Glutamatergic neuron (in vitro differentiated cells): ENCODE measurements around the gene IQGAP3. TPM values are rescaled to one million over a fixed set of nuclear protein-coding genes. Genes with fewer than 3 reads are reported as not detected.

ENCODE experiments used
- DNase-seq: peaks from one replicate; pipeline ENCODE4 v3.0.0; 2022
- H3K27ac Mint-ChIP-seq: one replicate; pipeline ENCODE4 v1.8.0; 2020; ENCODE audit warnings: mild to moderate bottlenecking, mixed read lengths, inconsistent platforms; ENCODE audit not compliant: unreplicated experiment
- H3K27me3 Mint-ChIP-seq: one replicate; pipeline ENCODE4 v1.8.0; 2020; ENCODE audit warnings: mild to moderate bottlenecking, moderate library complexity, mixed read lengths, inconsistent platforms; ENCODE audit not compliant: unreplicated experiment
- H3K36me3 Mint-ChIP-seq: one replicate; pipeline ENCODE4 v1.8.0; 2020; ENCODE audit warnings: mild to moderate bottlenecking, mixed read lengths, inconsistent platforms; ENCODE audit not compliant: unreplicated experiment
- H3K4me1 Mint-ChIP-seq: one replicate; pipeline ENCODE4 v1.8.0; 2020; ENCODE audit warnings: mild to moderate bottlenecking, low read depth, mixed read lengths, inconsistent platforms; ENCODE audit not compliant: unreplicated experiment
- H3K4me3 Mint-ChIP-seq: one replicate; pipeline ENCODE4 v1.8.0; 2020; ENCODE audit warnings: mild to moderate bottlenecking, mixed read lengths, inconsistent platforms; ENCODE audit not compliant: unreplicated experiment
- H3K9me3 Mint-ChIP-seq: one replicate; pipeline ENCODE4 v1.8.0; 2020; ENCODE audit warnings: mild to moderate bottlenecking, moderate library complexity, mixed read lengths, inconsistent platforms; ENCODE audit not compliant: unreplicated experiment
- CTCF ChIP-seq: fragments of 200-600 bp; sonication (generic); IDR thresholded peaks from one replicate; pipeline ENCODE4 v1.5.0; 2021; ENCODE audit not compliant: partially characterized antibody, unreplicated experiment
- total RNA-seq: library from RNA; stranded (reverse); fragmentation: NEBNext Ultra II Directional; extraction: Animal tissue kit (Norgen Biotek cat#: 25700); gene quantifications from one replicate; pipeline ENCODE4 v1.2.1, GENCODE V29; 2021; ENCODE audit not compliant: unreplicated experiment

IQGAP3 gene
- total RNA-seq, 1 donor from 2014 or later = 6.1 TPM

DNA sequence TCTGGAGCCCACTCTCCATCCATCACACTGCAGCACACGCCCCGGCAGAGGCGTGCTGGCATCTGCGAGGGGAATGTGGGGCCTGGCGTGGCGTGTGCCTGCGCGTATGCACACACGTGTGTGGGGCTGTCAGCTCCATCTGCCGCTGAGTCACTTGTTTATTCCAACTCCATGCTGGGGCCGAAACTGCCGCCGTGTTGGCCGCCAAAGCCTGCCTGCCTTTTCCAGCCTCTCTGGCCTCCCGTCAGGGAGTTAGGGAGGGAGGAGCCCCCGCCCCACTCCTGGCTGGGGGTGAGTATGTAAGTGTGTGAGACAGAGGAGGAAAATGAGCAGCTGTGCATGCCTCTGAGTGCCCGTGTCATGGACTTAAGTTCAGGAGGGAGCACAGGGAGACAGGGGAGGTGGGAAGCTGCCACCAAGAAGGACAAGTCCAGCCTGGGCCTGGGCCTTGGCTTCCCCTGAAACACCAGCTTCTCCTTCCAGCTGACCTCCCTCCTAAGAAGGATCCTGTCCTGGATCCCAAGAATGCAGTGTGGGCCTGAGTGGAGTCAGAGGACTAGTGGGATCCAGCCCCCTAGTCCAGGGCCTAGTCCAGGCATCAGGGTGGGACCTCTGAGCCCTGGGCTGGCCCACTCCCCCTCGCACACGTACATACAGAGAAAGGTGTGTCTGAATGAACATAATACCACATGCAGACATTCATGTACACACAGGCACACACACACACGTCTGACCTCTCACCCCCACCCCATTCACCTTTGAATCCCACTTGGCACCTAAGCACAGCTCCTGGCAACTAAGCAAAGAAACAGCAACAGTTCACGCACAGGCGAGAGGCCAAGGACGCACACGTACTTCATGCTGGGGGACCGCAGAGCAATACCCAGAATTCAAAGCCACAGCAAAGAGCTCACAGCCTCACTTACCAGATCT lies 96.5 kb downstream of the IQGAP3 start:
- Mint-ChIP-seq H3K9me3 (no peaks in the 10 kb centered on the region), H3K4me1 (peaks cover 15% of the 10 kb centered on the region), H3K27me3 (peaks cover 7% of the 10 kb centered on the region), H3K27ac (no peak overlapping the region), H3K36me3 (no peaks in the 10 kb centered on the region), H3K4me3 (no peak overlapping the region)
- DNase-seq = no peak
- no peak for TF ChIP-seq CTCF

Other genes starting within 250 kb of the IQGAP3 start
- gene CCT3, start 234.3 kb downstream of the IQGAP3 start, total RNA-seq = 347 TPM
- gene TSACC, start 234.0 kb downstream of the IQGAP3 start, total RNA-seq = not detected
- not detected for gene RHBG, start 203.4 kb downstream of the IQGAP3 start, total RNA-seq
- gene MEF2D, start 71.8 kb downstream of the IQGAP3 start, total RNA-seq = 50.0 TPM
- gene TTC24, start 7.2 kb upstream of the IQGAP3 start, total RNA-seq = not detected
- 44.5 TPM for gene NAXE, start 19.2 kb upstream of the IQGAP3 start, total RNA-seq
- 13.2 TPM for gene GPATCH4, start 28.9 kb upstream of the IQGAP3 start, total RNA-seq
- 0.71 TPM for gene HAPLN2, start 46.9 kb upstream of the IQGAP3 start, total RNA-seq
- 10.3 TPM for gene BCAN, start 69.6 kb upstream of the IQGAP3 start, total RNA-seq
- gene NES, start 104.8 kb upstream of the IQGAP3 start, total RNA-seq = 375 TPM
- gene CRABP2, start 133.0 kb upstream of the IQGAP3 start, total RNA-seq = 2.4 TPM
- gene METTL25B, start 155.9 kb upstream of the IQGAP3 start, total RNA-seq = 27.1 TPM
- 32.6 TPM for gene ISG20L2, start 156.2 kb upstream of the IQGAP3 start, total RNA-seq
- gene MRPL24, start 168.5 kb upstream of the IQGAP3 start, total RNA-seq = 25.1 TPM
- 147 TPM for gene HDGF, start 179.1 kb upstream of the IQGAP3 start, total RNA-seq
- gene PRCC, start 195.0 kb upstream of the IQGAP3 start, total RNA-seq = 88.8 TPM
- gene SH2D2A, start 244.3 kb upstream of the IQGAP3 start, total RNA-seq = 0.86 TPM